NCI-H187 treated with DMSO at 0.1 percent for 48 hours (cell line): ENCODE data around the gene PLEKHG4B.
"Not testable (repeated sequence)": the region's sequence is repeated elsewhere in the genome, so short reads cannot be mapped to it uniquely, and the experiment has no call there.

ENCODE experiments used
- DNase-seq: peaks from one replicate; lab custom pipeline; 2025; lab: John Stamatoyannopoulos, UW

Gene PLEKHG4B

GRCh38 chr5:199950-200645, 108.1 kb downstream of the PLEKHG4B start:
- no peak for DNase-seq

- DNase-seq, result no peak
These were observed 109.0 kb downstream of the PLEKHG4B start for GRCh38 chr5:200985-201384.

DNA sequence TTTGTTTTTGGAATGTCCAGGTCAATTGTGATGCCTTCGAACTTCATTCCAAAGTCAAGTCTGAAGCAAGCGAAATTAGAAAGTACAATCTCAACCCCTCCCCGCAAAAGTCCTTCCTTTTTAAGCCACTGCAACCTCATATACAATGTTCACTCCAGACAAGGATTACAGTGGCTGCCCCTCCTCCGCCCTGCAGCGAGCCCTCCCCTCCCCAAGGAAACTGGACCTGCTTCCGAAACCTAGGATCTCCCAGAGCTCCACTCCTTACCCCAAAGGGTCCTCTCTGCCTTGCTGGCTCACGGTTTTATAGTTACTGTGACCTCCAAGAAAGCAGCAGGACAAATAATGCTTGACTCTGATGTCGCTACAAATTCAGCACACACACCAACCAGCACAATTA, 109.7 kb downstream of the PLEKHG4B start:
- DNase-seq, result no peak

DNA sequence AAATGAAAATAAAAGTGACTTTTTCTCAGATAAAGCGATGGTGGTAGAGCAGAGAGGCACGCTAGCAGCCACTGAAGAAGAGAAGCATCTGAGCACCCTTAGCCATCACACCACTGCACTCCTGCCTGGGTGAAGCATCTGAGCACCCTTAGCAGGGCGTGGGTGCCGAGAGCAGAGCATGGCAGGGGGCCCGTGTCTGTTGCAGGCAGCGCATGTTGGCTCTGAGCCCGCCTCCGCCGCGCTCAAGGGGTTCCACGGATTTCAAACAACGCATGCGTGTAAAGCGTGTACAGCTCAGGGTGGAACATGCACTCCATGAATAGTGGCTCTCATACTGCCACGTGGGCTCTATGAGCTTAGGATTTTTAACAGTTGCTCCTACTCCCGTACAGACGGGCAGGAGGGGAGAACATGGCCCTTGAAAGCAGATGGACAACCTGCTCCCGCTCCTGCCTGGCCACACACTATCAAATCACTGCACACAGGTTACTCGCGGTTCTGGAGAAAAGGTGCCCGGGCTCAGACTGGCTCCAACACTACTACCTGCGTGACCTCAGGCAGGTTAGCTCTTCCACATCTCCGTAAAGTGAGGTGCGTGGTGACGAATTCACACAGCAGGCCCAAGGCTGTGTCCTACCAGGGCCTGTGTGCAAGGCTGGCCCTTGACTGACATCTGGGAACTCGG, 111.4 kb downstream of the PLEKHG4B start:
- DNase-seq, result no peak

DNA sequence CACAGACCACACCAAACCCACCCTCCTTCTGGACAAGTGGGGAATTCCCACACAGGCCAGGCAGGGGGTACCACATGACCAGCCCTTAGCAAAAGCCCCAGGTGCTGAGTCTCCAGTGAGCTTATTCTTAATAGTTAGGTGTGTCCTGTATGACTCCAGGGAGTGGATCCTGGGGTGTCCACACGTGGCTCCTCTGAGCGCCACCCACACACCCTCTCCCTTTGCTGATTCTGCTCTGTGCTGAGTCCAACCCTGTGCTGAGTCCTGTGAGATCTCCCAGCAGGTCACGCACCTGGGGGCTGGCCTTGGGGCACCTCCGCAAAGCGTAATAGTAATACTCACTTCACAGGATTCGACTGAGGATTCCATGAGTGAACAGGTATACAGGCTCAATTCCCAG, 112.0 kb downstream of the PLEKHG4B start:
- no peak for DNase-seq

DNA sequence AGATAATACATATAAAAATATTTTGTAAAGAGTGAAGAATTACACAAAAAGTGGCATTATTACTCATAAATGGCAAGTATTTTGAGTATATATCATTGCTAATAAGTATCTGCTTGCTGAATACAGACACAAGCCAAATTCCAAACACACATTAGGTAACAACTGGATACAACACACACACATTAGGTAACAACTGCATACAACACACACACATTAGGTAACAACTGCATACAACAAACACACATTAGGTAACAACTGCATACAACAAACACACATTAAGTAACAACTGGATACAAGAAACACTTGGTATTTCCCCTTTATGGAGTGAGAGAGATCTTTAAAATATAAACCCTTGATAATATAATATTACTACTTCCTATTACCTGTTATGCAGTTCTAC, 112.5 kb downstream of the PLEKHG4B start:
- no peak for DNase-seq

DNA sequence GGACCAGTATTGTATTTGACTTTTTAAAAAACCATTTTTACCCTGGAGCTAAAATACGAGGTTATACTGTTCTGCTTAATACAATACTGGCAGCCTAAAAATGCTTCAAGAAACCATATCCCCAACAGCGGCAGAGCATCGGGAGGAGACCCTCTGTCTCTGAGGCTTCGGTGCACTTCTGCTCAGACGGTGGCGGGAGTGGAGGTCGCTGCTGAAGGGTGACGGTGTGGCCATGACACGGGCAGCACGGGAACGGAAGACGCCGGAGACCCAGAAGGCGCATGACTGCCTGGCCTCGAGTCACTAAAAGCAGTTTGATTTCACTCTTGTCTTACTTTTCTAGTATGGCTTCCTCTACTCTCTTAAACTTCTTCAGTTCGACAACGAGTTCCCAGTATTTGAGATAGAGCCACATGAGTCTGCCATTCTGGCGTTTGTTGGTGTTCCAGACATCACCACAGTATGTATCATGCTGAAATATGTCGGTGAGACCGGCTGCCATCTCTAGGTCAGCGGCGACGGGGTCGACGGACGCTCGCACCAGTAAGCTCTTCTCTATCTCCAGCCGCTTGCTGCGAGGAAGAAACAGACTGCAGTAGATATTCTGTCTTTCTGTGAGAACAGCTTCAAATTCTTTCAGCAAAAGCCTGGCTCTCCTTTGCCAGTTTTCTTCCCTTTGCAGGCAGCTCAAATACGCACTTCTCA, 113.2 kb downstream of the PLEKHG4B start:
- no peak for DNase-seq

- DNase-seq, result no peak
These were observed 114.4 kb downstream of the PLEKHG4B start for GRCh38 chr5:206406-206805.

DNA sequence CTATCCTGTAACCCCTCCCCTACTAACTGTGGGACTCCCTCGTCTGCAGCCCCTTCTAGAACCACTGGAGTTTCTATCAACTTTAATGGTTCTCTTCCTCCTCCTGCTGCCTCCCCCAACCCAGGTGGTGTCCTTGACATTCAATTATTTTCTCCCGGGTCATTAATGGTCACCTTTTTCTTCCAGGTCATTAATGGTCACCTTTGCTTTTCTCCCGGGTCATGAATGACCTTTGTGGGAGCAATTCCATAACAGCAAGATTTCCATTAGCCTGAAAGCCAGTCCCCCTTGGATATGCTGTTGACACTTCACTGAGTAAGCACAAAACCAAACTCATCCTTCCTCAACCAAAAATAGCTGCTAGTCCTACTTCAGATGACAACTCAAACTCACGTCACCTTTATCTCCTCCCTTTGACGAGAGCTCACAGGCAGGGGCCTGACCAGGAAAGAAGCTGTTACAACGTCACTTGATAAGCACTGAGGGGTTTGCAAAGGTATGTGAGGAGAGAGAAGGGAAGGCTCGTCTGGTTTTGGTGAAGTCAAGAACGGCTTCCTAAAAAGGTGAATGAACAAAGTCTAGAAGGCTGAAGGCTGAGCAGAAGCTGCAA, 115.1 kb downstream of the PLEKHG4B start:
- DNase-seq, result no peak

DNA sequence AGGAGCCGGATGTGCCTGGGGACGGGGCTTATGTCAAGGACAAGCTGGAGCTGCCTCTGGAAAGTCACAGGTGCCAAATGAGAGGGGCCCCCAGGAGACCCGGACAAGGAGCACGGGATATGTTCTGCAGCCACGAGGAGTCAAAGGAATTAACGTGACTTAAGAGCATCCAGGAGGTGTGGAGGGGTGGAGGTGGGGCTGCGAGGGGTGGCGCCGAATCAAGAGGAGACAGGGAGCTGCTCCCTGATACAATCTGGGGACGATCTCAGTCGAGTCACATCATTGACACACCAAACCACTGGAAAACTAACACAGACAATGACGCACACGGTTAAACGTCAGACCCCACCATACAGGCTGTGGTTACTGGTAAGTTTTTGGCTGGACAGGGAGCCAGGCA, 115.6 kb downstream of the PLEKHG4B start:
- no peak for DNase-seq

GRCh38 chr5:208449-209114, 116.6 kb downstream of the PLEKHG4B start:
- no peak for DNase-seq

DNA sequence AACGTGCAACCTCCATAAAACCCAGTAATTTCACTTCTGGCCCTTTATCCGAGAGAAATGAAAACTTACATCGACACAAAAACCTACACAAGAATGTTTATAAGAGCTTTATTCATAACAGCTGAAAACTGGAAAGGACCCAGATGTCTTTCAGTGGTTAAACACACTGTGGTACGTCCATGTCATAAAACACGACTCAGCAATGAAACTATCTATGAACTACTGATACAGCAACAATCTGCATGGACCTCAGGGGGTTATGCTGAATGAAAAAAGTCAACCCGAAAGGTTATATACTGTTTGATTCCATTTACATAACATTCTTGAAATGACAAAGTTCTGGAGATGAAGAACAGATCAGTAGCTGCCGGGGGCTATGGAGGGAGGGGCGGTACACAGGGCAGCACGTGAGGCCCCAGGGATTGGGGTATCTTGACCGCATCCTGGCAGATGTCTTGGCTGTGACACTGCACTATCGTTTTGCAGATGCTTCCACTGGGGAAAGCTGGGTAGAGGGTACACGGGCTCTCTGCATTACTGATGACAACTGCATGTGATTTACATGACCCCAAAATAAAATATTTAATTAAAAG, 121.9 kb downstream of the PLEKHG4B start:
- DNase-seq, result no peak

GRCh38 chr5:215256-215655, 123.3 kb downstream of the PLEKHG4B start:
- DNase-seq, result not testable (repeated sequence)

GRCh38 chr5:216076-216475, 124.1 kb downstream of the PLEKHG4B start:
- DNase-seq, result not testable (repeated sequence)

DNA sequence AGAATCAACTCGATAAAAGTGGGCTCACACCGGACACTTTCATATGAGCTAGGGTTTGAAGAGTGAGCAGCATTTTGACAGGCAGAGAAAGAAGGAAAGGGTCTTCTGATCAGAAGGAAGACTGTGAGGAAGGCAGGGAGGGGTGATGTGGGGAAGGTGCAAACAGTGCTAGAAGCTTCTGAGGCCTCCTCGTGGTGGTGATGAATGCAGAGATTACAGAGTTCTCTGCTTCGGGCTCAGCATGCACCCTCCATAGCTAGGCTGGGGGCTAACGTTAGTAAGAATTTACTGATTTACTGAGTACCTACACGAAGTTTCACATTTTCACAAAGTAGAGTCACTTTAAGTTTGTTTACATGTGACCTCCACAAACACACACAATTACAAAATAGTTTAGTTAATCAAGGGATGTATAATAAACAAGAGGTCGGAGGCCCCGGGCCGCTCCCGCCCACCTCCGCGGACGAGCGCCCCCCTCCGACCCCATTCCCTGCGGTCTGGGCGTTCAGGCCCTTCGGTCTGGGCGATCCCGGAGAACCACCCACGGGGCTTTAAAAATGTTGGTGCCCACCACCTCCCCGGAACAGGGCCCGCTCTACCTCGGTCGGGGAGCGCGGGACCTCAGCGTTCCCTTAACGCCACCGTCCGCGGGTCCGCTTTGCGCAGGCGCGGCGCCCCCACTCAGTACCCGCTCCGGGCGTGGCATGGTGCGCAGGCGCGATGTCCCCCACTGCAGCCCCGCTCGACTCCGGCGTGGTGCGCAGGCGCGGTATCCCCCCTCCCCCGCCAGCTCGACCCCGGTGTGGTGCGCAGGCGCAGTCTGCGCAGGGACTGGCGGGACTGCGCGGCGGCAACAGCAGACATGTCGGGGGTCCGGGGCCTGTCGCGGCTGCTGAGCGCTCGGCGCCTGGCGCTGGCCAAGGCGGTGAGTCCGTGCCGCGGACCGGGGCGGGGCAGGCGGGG, 125.8 kb downstream of the PLEKHG4B start, which contains the start of the genes CCDC127 and SDHA:
TSS of gene CCDC127 (minus strand) at position 660 of the 963 bp plus-strand sequence. CDS start 1,304 bp downstream, outside the sequence.
TSS of gene SDHA (plus strand) at position 827 of the 963 bp plus-strand sequence. CDS start at position 863, 36 bp downstream.
- peak; percentile 29 for DNase-seq

DNA sequence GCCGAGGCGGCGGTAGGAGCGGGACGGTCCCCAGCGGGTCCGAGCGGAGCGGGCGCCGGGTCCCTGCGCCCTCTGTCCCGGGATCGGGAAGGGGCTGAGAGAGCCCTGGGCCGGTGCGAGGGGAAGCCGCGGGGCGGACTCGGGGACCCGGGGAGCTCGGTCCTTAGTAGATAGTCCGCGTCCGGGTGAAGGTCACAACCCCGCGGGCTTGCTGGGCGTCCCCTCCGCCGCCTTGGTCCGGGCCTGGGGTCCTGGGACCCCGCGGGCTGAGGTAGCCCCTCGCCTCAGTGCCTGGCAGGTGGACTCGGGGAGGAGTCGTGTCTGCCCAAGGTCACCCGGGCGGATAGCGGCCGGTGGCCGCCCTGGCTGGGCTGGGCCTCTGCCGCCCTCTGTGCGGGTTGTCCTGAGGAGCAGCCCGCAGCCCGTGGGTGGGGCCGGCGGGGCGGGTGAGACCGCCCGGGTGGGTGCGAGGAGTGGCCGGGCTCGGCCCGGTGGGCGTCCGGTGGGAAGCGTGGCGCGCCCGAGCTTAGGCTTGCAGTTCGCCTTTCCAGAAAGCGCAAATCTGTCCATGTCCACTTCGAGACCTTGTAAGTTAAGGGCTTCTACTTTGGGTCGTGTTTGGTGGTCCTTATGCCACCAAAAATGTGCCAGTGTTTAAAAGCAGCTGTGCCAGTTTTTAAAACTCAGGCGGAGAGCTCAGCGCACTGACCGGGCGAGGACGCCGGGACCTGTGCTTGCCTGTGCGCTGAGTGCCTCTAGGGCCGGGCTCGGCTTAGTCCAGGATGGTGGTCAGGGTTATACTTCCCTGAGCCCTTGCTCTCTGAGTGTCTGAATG, 126.7 kb downstream of the PLEKHG4B start:
- DNase-seq, result no peak

GRCh38 chr5:219460-219863, 127.5 kb downstream of the PLEKHG4B start:
- DNase-seq, result no peak

GRCh38 chr5:219991-220390, 128.0 kb downstream of the PLEKHG4B start:
- no peak for DNase-seq
